ENCODE measurements around the gene SPAG6.

Gene SPAG6

DNA sequence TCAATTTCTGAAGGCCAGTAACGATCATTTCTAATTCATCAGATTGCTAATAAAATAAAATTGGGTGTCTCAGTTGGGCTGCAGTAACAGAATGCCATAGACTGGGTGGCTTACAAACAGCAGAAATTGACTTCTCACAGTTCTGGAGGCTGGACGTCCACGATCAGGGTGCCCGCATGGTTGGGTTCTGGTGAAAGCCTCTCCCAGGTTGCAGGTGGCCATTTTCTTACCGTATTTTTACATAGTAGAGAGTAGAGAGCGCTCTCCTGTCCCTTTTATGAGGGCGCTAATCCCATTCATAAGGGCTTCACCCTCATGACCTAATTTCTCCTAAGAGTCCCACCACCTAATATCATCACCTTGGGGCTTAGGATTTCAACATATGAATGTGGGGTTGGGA, 106.0 kb downstream of the SPAG6 start:
- TF ChIP-seq, protein P1, sequence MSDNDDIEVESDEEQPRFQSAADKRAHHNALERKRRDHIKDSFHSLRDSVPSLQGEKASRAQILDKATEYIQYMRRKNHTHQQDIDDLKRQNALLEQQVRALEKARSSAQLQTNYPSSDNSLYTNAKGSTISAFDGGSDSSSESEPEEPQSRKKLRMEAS (IDR thresholded peaks at IDR 0.05; ENCODE audit: low read depth, low read length): no peak
- no peak for TF ChIP-seq MYC (IDR thresholded peaks at IDR 0.05; ENCODE audit: low read depth, low read length)
- TF ChIP-seq POLR2A (IDR thresholded peaks at IDR 0.05; ENCODE audit: extremely low read depth, insufficient read length): no peak
- TF ChIP-seq, protein P2, sequence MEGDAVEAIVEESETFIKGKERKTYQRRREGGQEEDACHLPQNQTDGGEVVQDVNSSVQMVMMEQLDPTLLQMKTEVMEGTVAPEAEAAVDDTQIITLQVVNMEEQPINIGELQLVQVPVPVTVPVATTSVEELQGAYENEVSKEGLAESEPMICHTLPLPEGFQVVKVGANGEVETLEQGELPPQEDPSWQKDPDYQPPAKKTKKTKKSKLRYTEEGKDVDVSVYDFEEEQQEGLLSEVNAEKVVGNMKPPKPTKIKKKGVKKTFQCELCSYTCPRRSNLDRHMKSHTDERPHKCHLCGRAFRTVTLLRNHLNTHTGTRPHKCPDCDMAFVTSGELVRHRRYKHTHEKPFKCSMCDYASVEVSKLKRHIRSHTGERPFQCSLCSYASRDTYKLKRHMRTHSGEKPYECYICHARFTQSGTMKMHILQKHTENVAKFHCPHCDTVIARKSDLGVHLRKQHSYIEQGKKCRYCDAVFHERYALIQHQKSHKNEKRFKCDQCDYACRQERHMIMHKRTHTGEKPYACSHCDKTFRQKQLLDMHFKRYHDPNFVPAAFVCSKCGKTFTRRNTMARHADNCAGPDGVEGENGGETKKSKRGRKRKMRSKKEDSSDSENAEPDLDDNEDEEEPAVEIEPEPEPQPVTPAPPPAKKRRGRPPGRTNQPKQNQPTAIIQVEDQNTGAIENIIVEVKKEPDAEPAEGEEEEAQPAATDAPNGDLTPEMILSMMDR (IDR thresholded peaks at IDR 0.05; ENCODE audit: low read depth, low read length): no peak
- no peak for DNase-seq (ENCODE audit: low read depth)

DNA sequence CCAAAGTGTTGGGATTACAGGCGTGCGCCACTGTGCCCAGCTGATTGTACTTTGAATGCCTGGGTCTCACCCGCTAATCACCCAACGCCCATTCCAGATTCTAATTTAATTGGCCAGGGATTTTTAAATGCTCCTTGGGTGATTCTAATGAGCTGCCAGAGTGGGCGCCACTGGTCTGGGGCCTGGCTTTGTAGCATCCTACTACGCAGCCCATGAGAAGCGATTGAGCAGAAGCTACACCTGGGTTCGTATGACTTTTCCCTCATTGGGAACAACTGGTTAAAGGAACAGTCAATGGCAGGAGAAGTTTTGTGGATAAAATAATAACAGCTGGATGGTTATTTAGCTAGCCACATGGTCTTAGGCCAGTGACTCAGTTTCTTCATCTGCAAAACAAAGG, 108.0 kb downstream of the SPAG6 start:
- TF ChIP-seq POLR2A (IDR thresholded peaks at IDR 0.05; ENCODE audit: extremely low read depth, insufficient read length) (no peak), MYC (IDR thresholded peaks at IDR 0.05; ENCODE audit: low read depth, low read length) (no peak)
- TF ChIP-seq, protein P2 (IDR thresholded peaks at IDR 0.05; ENCODE audit: low read depth, low read length): no peak
- TF ChIP-seq, protein P1 (IDR thresholded peaks at IDR 0.05; ENCODE audit: low read depth, low read length): no peak
- DNase-seq (ENCODE audit: low read depth): no peak
- no peak overlapping the region for H3K4me3 ChIP-seq (ENCODE audit: low read depth, low read length)

More for the DNA sequence above, 106.0 kb downstream of the SPAG6 start:
- H3K4me3 ChIP-seq (ENCODE audit: low read depth, low read length): no peak overlapping the region

DNA sequence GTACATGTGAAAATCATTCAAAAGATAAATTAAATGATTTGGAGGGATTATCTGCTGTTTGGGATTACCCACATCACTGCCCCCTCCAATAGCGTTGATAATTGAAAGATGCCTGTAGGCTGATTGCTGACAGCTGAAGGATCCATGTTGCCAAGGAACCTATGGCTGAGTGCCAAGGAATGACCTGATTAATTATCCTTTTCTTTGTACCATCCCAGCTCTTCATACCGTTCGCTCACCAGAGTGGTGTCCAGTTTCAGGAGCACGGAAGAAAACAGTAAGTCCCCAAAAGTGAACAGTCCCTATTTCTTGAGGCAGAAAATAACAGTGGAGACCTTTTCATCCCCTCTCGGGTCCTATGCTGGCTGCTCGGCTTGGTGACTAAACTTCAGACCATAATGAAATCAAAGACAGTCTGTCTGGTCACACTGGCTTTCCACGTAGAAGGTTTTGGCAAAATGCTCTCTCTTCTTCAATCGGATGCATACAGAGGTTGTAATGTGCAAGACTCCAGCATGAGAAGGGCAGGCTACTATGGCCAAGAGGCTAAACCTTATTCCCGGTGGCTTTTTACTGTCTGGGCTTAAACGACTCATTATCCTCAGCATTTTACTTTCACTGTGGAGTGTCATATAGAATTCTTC, 108.8 kb downstream of the SPAG6 start:
- TF ChIP-seq MYC (IDR thresholded peaks at IDR 0.05; ENCODE audit: low read depth, low read length) (no peak), POLR2A (IDR thresholded peaks at IDR 0.05; ENCODE audit: extremely low read depth, insufficient read length) (no peak)
- TF ChIP-seq, protein P1 (IDR thresholded peaks at IDR 0.05; ENCODE audit: low read depth, low read length): no peak
- TF ChIP-seq, protein P2 (IDR thresholded peaks at IDR 0.05; ENCODE audit: low read depth, low read length): no peak
- H3K4me3 ChIP-seq (ENCODE audit: low read depth, low read length): no peak overlapping the region
- no peak for DNase-seq (ENCODE audit: low read depth)

DNA sequence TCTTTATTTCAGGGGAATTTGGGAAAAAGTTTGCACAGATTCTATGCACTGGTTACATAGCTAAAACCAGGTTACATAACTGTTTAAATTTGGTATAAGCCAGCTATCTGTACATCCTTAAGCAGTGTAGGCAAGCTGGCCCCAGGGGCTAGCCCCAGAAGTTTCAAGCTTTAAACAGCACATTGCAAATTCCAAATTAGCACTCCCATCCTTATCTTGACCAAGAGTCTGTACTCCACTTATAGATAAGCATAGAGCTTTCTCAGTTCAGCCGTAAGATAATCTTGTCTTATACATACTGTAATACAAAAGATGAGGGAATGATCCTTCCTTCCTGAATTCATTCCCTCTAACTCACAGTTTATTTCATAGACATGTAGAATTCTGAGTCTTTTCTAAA, 109.3 kb downstream of the SPAG6 start:
- DNase-seq (ENCODE audit: low read depth): no peak
- H3K4me3 ChIP-seq (ENCODE audit: low read depth, low read length): no peak overlapping the region
- TF ChIP-seq MYC (IDR thresholded peaks at IDR 0.05; ENCODE audit: low read depth, low read length) (no peak), POLR2A (IDR thresholded peaks at IDR 0.05; ENCODE audit: extremely low read depth, insufficient read length) (no peak)
- TF ChIP-seq, protein P1 (IDR thresholded peaks at IDR 0.05; ENCODE audit: low read depth, low read length): no peak
- TF ChIP-seq, protein P2 (IDR thresholded peaks at IDR 0.05; ENCODE audit: low read depth, low read length): no peak

DNA sequence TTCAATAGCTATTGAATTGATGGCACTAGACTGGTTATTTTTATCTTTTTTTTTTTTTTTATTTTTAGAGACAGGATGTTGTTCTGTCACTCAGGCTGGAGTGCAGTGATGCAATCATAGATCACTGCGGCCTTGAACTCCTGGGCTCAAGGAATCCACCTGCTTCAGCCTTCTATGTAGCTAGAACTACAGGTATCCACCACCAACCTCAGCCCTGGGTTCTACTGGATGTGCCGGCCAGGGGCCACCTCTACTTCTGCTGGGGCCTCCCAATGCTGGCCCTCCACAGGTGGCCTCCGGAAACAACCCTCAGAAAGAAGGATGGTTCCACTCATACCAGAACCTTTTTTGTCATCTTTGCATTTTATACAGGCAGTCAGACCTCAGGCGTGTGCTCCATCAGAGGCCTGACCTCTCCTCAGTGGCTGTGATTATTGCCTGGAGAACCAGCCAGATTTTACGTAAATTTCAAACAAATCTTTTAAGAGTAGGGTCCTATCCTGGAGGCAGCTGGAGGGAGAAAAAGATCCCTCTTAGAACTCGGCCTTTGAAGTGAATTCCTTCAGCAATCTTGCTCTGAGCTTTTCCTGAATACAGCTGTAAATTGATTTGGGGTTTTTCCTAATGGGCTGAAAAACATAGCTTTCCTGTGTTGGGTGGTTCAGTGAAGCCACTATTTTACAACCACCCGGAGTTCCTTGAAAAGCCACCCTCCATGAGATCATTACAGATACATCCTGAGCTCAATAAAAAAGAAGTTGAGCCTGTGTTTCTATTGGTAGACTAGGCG, 110.0 kb downstream of the SPAG6 start:
- DNase-seq (ENCODE audit: low read depth): no peak
- no peak overlapping the region for H3K4me3 ChIP-seq (ENCODE audit: low read depth, low read length)
- TF ChIP-seq MYC (IDR thresholded peaks at IDR 0.05; ENCODE audit: low read depth, low read length) (no peak), POLR2A (IDR thresholded peaks at IDR 0.05; ENCODE audit: extremely low read depth, insufficient read length) (no peak)
- TF ChIP-seq, protein P2 (IDR thresholded peaks at IDR 0.05; ENCODE audit: low read depth, low read length): no peak
- TF ChIP-seq, protein P1 (IDR thresholded peaks at IDR 0.05; ENCODE audit: low read depth, low read length): no peak
